Keratinocyte (primary cell): Measurements from ENCODE around the gene PCNX1.

Experiments used
- CTCF ChIP-seq, 3 experiments: IDR thresholded peaks in 1 of 3; conservative IDR thresholded peaks in 1 of 3; optimal IDR thresholded peaks in 1 of 3; 2 replicates in 2 of 3; 3 replicates in 1 of 3; pipeline versions ENCODE3 to v1.5.1; 2011; ENCODE audit warnings: low read length in 3 of 3, mild to moderate bottlenecking in 3 of 3, moderate library complexity in 2 of 3, control low read depth in 1 of 3, inconsistent platforms in 1 of 3; ENCODE audit not compliant: insufficient read depth in 2 of 3; ENCODE audit errors: extremely low read depth in 1 of 3
- EZH2 ChIP-seq: IDR thresholded peaks from one replicate; pipeline ENCODE4 v1.6.1; 2012; ENCODE audit warnings: inconsistent platforms, mild to moderate bottlenecking, low read length, moderate library complexity

- TF ChIP-seq CTCF (optimal IDR thresholded peaks at IDR 0.05 in 1 of 3, IDR thresholded peaks at IDR 0.05 in 1 of 3, conservative IDR thresholded peaks at IDR 0.05 in 1 of 3; ENCODE audit: extremely low read depth in 1 of 3, insufficient read depth in 2 of 3, low read length in 3 of 3) (no peak), EZH2 (no peak)
These were observed 209.4 kb downstream of the PCNX1 start for GRCh38 chr14:71116568-71117122.
